WI38 (cell line): ENCODE results near the gene LDLRAD2.
"Not testable (repeated sequence)": the region's sequence is repeated elsewhere in the genome, so short reads cannot be mapped to it uniquely, and the experiment has no call there.

Experiments used
- H3K4me3 ChIP-seq: 2 replicates; pipeline ENCODE4 v1.5.1; 2011; ENCODE audit warnings: low read depth, mild to moderate bottlenecking, control low read depth, low read length
- TF ChIP-seq, protein P1 (sequence below): IDR thresholded peaks from 2 replicates; pipeline ENCODE4 v1.5.1; 2012; ENCODE audit warnings: low read depth, mild to moderate bottlenecking, control low read depth, low read length

Gene LDLRAD2, protein sequence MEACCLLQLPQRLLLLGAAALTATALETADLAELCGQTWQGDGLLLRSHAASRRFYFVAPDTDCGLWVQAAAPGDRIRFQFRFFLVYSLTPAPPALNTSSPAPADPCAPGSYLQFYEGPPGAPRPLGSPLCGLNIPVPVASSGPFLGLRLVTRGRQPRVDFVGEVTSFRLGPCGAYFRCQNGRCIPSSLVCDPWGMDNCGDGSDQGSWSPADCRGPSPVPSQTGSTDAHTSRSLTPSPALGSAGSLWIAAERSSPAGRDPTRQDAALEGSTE

DNA sequence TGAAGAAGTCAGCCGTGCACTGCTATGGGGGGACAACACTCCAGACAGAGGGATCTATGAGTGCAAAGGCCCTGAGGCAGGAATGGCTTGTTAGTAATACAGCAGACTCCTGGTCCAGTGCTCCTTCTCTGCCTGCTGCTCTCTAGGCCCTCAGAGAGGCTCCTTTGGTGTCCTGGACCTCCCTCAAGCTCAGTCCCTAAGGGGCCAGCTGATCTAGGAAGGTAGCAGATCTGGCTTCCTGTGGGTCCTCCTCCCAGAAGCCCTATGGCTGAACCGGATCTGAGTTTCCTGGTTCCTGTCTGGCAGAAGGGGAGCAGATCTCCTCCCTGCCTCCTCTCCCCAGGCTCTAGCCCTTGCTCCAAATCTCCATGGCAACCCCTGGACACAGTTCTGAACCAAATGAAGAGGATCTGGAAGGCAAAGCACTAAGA, at the start of gene LDLRAD2:
LDLRAD2 (plus strand) TSS at position 391 of the 431 bp plus-strand sequence. CDS start 187 bp downstream, outside the sequence.
- TF ChIP-seq, protein P1, sequence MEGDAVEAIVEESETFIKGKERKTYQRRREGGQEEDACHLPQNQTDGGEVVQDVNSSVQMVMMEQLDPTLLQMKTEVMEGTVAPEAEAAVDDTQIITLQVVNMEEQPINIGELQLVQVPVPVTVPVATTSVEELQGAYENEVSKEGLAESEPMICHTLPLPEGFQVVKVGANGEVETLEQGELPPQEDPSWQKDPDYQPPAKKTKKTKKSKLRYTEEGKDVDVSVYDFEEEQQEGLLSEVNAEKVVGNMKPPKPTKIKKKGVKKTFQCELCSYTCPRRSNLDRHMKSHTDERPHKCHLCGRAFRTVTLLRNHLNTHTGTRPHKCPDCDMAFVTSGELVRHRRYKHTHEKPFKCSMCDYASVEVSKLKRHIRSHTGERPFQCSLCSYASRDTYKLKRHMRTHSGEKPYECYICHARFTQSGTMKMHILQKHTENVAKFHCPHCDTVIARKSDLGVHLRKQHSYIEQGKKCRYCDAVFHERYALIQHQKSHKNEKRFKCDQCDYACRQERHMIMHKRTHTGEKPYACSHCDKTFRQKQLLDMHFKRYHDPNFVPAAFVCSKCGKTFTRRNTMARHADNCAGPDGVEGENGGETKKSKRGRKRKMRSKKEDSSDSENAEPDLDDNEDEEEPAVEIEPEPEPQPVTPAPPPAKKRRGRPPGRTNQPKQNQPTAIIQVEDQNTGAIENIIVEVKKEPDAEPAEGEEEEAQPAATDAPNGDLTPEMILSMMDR, result no peak
- H3K4me3 ChIP-seq, result no peak within 1 kb of the TSS

GRCh38 chr1:21763236-21763635, 48.8 kb upstream of the LDLRAD2 start:
- no peak overlapping the region for H3K4me3 ChIP-seq
- TF ChIP-seq, protein P1, result no peak

DNA sequence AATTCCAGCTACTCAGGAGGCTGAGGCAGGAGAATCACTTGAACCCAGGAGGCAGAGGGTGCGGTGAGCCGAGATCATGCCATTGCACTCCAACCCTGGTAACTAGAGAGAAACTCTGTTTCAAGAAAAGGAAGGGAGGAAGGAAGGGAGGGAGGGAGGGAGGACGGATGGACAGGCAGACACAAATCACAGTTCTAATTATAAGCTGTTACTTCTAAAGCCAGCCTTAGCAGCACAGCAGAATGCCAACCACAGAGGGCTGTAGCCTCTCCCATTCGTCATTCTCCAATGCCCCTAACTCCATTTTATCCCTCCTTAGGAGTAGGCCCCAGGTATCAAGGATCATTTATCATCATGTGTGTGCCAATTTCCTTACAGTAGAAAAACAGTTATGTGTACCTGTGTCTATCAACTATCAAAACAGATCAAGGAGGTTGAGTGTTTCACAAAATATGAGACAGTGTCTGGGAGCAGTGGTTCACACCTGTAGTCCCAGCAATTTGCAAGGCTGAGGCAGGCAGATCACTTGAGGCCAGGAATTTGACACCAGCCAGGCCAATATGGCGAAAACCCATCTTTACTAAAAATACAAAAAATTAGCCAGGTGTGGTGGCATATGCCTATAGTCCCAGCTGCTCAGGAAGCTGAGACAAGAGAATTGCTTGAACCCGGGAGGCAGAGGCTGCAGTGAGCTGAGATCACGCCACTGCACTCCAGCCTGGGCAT, 48.2 kb upstream of the LDLRAD2 start:
- no peak overlapping the region for H3K4me3 ChIP-seq
- TF ChIP-seq, protein P1, result no peak

- no peak overlapping the region for H3K4me3 ChIP-seq
- TF ChIP-seq, protein P1, result no peak
Observed at GRCh38 chr1:21764615-21765423, 47.2 kb upstream of the LDLRAD2 start.

GRCh38 chr1:21766210-21766609, 45.9 kb upstream of the LDLRAD2 start:
- TF ChIP-seq, protein P1, result no peak
- no peak overlapping the region for H3K4me3 ChIP-seq

DNA sequence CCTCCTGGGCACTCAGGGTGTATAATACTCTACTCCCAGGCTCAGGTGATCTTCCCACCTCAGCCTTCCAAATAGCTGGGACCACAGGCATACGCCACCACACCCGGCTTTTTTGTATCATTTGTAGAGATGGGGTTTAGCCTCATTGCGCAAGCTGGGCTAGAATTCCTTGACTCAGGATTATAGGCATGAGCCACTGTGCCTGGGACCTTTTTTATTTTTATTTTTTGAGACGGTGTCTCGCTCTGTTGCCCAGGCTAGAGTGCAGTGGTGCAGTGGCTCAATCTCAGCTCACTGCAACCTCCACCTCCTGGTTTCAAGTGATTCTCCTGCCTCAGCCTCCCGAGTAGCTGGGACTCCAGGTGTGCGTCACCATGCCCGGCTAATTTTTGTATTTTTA, 45.0 kb upstream of the LDLRAD2 start:
- not testable (repeated sequence) for H3K4me3 ChIP-seq

DNA sequence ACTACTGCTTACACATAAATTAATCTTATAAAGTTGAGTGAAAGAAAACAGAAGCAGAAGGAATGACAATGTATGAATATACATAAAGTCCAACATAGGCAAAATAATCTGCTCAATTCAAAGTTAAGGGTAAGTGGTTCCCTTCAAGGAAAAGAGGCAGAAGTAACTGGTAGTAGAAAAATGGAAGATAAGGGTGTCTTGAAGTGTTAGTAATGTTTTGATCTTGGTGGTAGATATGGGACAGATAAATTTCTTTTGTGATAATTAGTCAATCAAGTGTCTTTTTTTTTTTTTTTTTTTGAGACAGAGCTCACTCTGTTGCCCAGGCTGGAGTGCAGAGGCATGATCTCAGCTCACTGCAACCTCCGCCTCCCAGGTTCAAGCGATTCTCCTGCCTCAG, 41.9 kb upstream of the LDLRAD2 start:
- no peak overlapping the region for H3K4me3 ChIP-seq
- TF ChIP-seq, protein P1, result no peak

DNA sequence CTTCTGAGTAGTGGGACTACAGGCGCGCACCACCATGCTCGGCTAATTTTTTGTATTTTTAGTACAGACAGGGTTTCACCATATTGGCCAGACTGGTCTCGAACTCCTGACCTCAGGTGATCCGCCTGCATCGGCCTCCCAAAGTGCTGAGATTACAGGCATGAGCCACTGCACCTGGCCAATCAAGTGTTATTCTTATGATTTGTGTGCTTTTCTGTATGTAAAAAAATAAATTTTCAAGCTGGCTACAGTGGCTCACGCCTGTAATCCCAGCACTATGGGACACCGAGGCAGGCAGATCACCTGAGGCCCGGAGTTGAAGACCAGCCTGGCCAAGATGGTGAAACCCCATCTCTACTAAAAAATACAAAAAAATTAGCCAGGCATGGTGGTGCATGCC, 41.5 kb upstream of the LDLRAD2 start:
- not testable (repeated sequence) for H3K4me3 ChIP-seq

DNA sequence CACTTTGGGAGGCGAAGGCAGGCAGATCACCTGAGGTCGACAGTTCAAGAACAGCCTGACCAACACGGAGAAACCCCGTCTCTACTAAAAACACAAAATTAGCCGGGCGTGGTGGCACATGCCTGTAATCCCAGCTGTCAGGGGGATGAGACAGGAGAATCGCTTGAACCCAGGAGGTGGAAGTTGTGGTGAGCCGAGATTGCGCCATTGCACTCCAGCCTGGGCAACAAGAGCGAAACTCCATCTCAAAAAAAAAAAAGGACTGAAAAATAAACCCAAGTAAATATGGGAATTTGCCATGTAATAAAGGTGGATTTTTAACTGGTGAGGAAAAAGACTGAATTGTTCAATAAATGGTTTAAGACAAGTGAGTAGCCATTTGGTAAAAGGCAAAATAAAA, 40.4 kb upstream of the LDLRAD2 start:
- not testable (repeated sequence) for H3K4me3 ChIP-seq
